ENCODE results near the gene CNPY1. TPM values are rescaled to one million over a fixed set of nuclear protein-coding genes. Genes with fewer than 3 reads are reported as not detected.
A peak's percentile ranks its signal among the peaks of the same experiment; 100 is the strongest.

CNPY1 gene
- total and polyA plus RNA-seq, 9 of the 15 experiments (the other 6 are each of a cell fraction or from before 2014, with no cell fraction given), result not detected

- TF ChIP-seq MGA (IDR thresholded peaks at IDR 0.05) (peak; percentile 70), E2F6 (IDR thresholded peaks at IDR 0.05; ENCODE audit: borderline replicate concordance in 1 of 2, extremely low read depth in 1 of 2, insufficient read depth in 1 of 2, insufficient read length in 1 of 2, low read depth in 1 of 2, low read length in 1 of 2, poor library complexity in 1 of 2, severe bottlenecking in 1 of 2) (peak; percentile 46 to 87), YY1 (IDR thresholded peaks at IDR 0.05; ENCODE audit: borderline replicate concordance in 1 of 3, control insufficient read depth in 1 of 3, extremely low read depth in 1 of 3, insufficient read depth in 3 of 3, insufficient read length in 1 of 3, insufficient replicate concordance in 2 of 3, low read depth in 1 of 3, low read length in 2 of 3) (peak in 2 of 3 experiments; percentile 26 to 76), L3MBTL2 (IDR thresholded peaks at IDR 0.05) (peak; percentile 90), CBX1 (IDR thresholded peaks at IDR 0.05; ENCODE audit: low read depth) (no peak), U2AF2 (optimal IDR thresholded peaks at IDR 0.05; ENCODE audit: low read depth, low read length) (no peak), RBFOX2 (IDR thresholded peaks at IDR 0.05; ENCODE audit: low read depth, low read length) (0 out of 2 replicates have a peak, but pooled peaks have one; percentile 20), CBX3 (IDR thresholded peaks at IDR 0.05; ENCODE audit: borderline replicate concordance in 1 of 2, low read length in 2 of 2) (no peak), USF1 (CRISPR knock-in tag; IDR thresholded peaks at IDR 0.05) (peak; percentile 84)
These were observed 89.4 kb downstream of the CNPY1 start (continued) for GRCh38 chr7:155456738-155457543.

Data from K562 (cell line).